B cell (primary cell): ENCODE results near the gene WEE2. TPM values are rescaled to one million over a fixed set of nuclear protein-coding genes. Genes with fewer than 3 reads are reported as not detected.

Experiments
- ATAC-seq: fragments of 200-7000 bp; cut with Tn5 transposase; one replicate; pipeline ENCODE4 v1.10.0; 2021; ENCODE audit warnings: low read depth, mild to moderate bottlenecking, moderate number of reproducible peaks, moderate library complexity
- CTCF ChIA-PET: fragments of 350-600 bp; sonication (Branson Sonifier 250); formaldehyde crosslinking; loops from one replicate; lab custom pipeline; 2021; ENCODE audit warnings: antibody characterized with exemption, inconsistent platforms; lab: Charles Lee
- POLR2A ChIA-PET: fragments of 350-600 bp; sonication (Branson Sonifier 250); formaldehyde crosslinking; loops from one replicate; lab custom pipeline; 2021; ENCODE audit warnings: antibody characterized with exemption; lab: Charles Lee
- DNase-seq: peaks from one replicate; pipeline ENCODE4 v3.0.0; 2013
- H2AFZ ChIP-seq: 2 replicates; pipeline ENCODE4 v1.6.1; 2012; ENCODE audit warnings: mild to moderate bottlenecking, low read depth, low read length; ENCODE audit not compliant: insufficient read depth, poor library complexity, severe bottlenecking
- H3K27ac ChIP-seq, 2 donors: 1 replicate in 1 of 2; 2 replicates in 1 of 2; pipeline ENCODE4 v1.5.1; 2012 to 2013; ENCODE audit warnings: low read length in 2 of 2, mild to moderate bottlenecking in 2 of 2, moderate library complexity in 1 of 2
- H3K27me3 ChIP-seq, 4 experiments: fragments of 200-600 bp in 1 of 4; sonication (generic) in 1 of 4; replicated peaks in 1 of 4; 1 replicate in 2 of 4; 2 replicates in 2 of 4; pipeline versions ENCODE4 v1.6.1 to v1.7.0; 2013 to 2016; ENCODE audit warnings: low read length in 3 of 4, mild to moderate bottlenecking in 2 of 4, mixed read lengths in 1 of 4, moderate library complexity in 1 of 4; ENCODE audit not compliant: insufficient read depth in 4 of 4, control insufficient read depth in 3 of 4; ENCODE audit errors: control extremely low read depth in 1 of 4
- H3K36me3 ChIP-seq, 2 experiments: replicated peaks in 1 of 2; 1 replicate in 1 of 2; 2 replicates in 1 of 2; pipeline versions ENCODE4 v1.6.1 to v1.7.1; 2013; ENCODE audit warnings: low read length in 1 of 2; ENCODE audit not compliant: insufficient read depth in 2 of 2, control insufficient read depth in 1 of 2; ENCODE audit errors: control extremely low read depth in 1 of 2, extremely low read depth in 1 of 2
- H3K4me1 ChIP-seq, 2 donors: fragments of 200-600 bp in 1 of 2; sonication (generic) in 1 of 2; 1 replicate in 1 of 2; 2 replicates in 1 of 2; pipeline versions ENCODE4 v1.5.1 to v1.6.1; 2013 to 2017; ENCODE audit warnings: low read length in 2 of 2; ENCODE audit not compliant: control insufficient read depth in 2 of 2, insufficient read depth in 2 of 2
- H3K4me2 ChIP-seq: replicated peaks from 2 replicates; pipeline ENCODE3; 2012; ENCODE audit warnings: mild to moderate bottlenecking, low read depth, low read length; ENCODE audit not compliant: poor library complexity, severe bottlenecking
- H3K4me3 ChIP-seq, 5 experiments: fragments of 200-600 bp in 1 of 5; sonication (generic) in 1 of 5; 1 replicate in 3 of 5; 2 replicates in 2 of 5; pipeline versions ENCODE4 v1.5.1 to v1.7.0; 2011 to 2016; ENCODE audit warnings: low read length in 4 of 5, mild to moderate bottlenecking in 4 of 5, low read depth in 2 of 5, control low read depth in 1 of 5, moderate library complexity in 1 of 5; ENCODE audit not compliant: insufficient read depth in 1 of 5; ENCODE audit errors: control extremely low read depth in 1 of 5, extremely low read depth in 1 of 5
- H3K79me2 ChIP-seq: fragments of 200-600 bp; sonication (generic); one replicate; pipeline ENCODE4 v1.6.0; 2016; ENCODE audit warnings: low read length; ENCODE audit not compliant: control insufficient read depth, insufficient read depth
- H3K9ac ChIP-seq: fragments of 200-600 bp; sonication (generic); 2 replicates; pipeline ENCODE4 v1.6.1; 2017; ENCODE audit warnings: mild to moderate bottlenecking, low read length, moderate library complexity
- H3K9me3 ChIP-seq, 3 donors: one replicate each; pipeline versions ENCODE4 v1.6.1 to v1.7.1; 2013; ENCODE audit warnings: low read length in 2 of 3; ENCODE audit not compliant: control insufficient read depth in 2 of 3, insufficient read depth in 1 of 3; ENCODE audit errors: control extremely low read depth in 1 of 3
- H4K20me1 ChIP-seq: 2 replicates; pipeline ENCODE4 v1.6.0; 2012; ENCODE audit warnings: mild to moderate bottlenecking, low read length; ENCODE audit not compliant: insufficient read depth, control insufficient read depth, poor library complexity, severe bottlenecking
- H3K27ac Mint-ChIP-seq: one replicate; pipeline ENCODE4 v1.8.0; 2021; ENCODE audit warnings: mixed read lengths
- H3K27me3 Mint-ChIP-seq: one replicate; pipeline ENCODE4 v1.8.0; 2021; ENCODE audit warnings: mixed read lengths
- H3K4me1 Mint-ChIP-seq: one replicate; pipeline ENCODE4 v1.8.0; 2021; ENCODE audit warnings: mixed read lengths
- H3K4me3 Mint-ChIP-seq: one replicate; pipeline ENCODE4 v1.8.0; 2021; ENCODE audit warnings: mixed read lengths
- H3K9me3 Mint-ChIP-seq: one replicate; pipeline ENCODE4 v1.8.0; 2022; ENCODE audit warnings: mixed read lengths; ENCODE audit not compliant: insufficient read depth
- CTCF ChIP-seq: fragments of 200-600 bp; IDR thresholded peaks from one replicate; pipeline ENCODE4 v1.8.0; 2022; ENCODE audit warnings: antibody characterized with exemption, mild to moderate bottlenecking
- EZH2 ChIP-seq: IDR thresholded peaks from 2 replicates; pipeline ENCODE4 v1.6.1; 2012; ENCODE audit warnings: borderline replicate concordance, low read depth, mild to moderate bottlenecking, moderate library complexity, low read length; ENCODE audit not compliant: insufficient read depth, poor library complexity, severe bottlenecking
- WGBS: methylation state at CpG from one replicate; pipeline ENCODE4 v1.1.5; 2013; ENCODE audit warnings: missing lambda C conversion rate; ENCODE audit not compliant: insufficient coverage; 5-methylcytosine and 5-hydroxymethylcytosine counted together
- intact Hi-C: fragments of 100-400 bp; cut with micrococcal nuclease; formaldehyde crosslinking; loops from one replicate; pipeline ENCODE4 v1.10.0; 2022
- polyA plus RNA-seq: library from polyadenylated mRNA; depleted of rRNA; stranded (reverse); fragments of >200 nt; gene quantifications from 2 replicates; pipeline ENCODE4 v1.2.3, GENCODE V29; 2012
- total RNA-seq, 2 donors: library from RNA; stranded (reverse); fragments of 120-200 nt in 1 of 2; gene quantifications; 1 replicate in 1 of 2; 2 replicates in 1 of 2; pipeline versions ENCODE4 v1.2.3 to v1.2.4, GENCODE V29; 2013 to 2022

WEE2 gene
- total and polyA plus RNA-seq, 2 donors (not counting 1 experiment from before 2014, with no cell fraction given): not detected

GRCh38 chr7:141722529-141722928 lies 14.4 kb downstream of the WEE2 start:
- Mint-ChIP-seq H3K4me3 (no peak overlapping the region), H3K9me3 (no peaks in the 10 kb centered on the region), H3K27ac (no peak overlapping the region), H3K4me1 (no peaks in the 10 kb centered on the region), H3K27me3 (no peaks in the 10 kb centered on the region)
- H3K79me2 ChIP-seq: no peaks in the 10 kb centered on the region
- no peak overlapping the region for H2AFZ ChIP-seq
- H3K9ac ChIP-seq: no peak overlapping the region
- ChIA-PET POLR2A (no interaction called here), CTCF (no interaction called here)
- H3K4me1 ChIP-seq: no peaks in the 10 kb centered on the region
- no peak for DNase-seq
- H3K36me3 ChIP-seq: no peaks in the 10 kb centered on the region
- no peak for ATAC-seq
- H3K27me3 ChIP-seq: no peaks in the 10 kb centered on the region
- no peaks in the 10 kb centered on the region for H4K20me1 ChIP-seq
- TF ChIP-seq CTCF (no peak), EZH2 (no peak)
- H3K27ac ChIP-seq: no peak overlapping the region
- no peak overlapping the region for H3K4me3 ChIP-seq
- no peaks in the 10 kb centered on the region for H3K9me3 ChIP-seq
- H3K4me2 ChIP-seq: no peak overlapping the region
- no CpG with 5 or more reads among the region's 2 CpGs for WGBS
- intact Hi-C loops: no loop called here

GRCh38 chr7:141729020-141729419 lies 20.9 kb downstream of the WEE2 start:
- H2AFZ ChIP-seq: no peak overlapping the region
- no peaks in the 10 kb centered on the region for H3K27me3 ChIP-seq
- TF ChIP-seq CTCF (no peak), EZH2 (no peak)
- ATAC-seq (no peak), DNase-seq (no peak)
- Mint-ChIP-seq H3K4me3 (no peak overlapping the region), H3K27me3 (no peaks in the 10 kb centered on the region), H3K4me1 (no peaks in the 10 kb centered on the region), H3K27ac (no peak overlapping the region), H3K9me3 (no peaks in the 10 kb centered on the region)
- no peak overlapping the region for H3K4me3 ChIP-seq
- 83% methylated on average over 1 of the region's 1 CpG for WGBS
- intact Hi-C loops: no loop called here
- H3K27ac ChIP-seq: no peak overlapping the region
- H3K4me1 ChIP-seq: no peaks in the 10 kb centered on the region
- no peaks in the 10 kb centered on the region for H3K9me3 ChIP-seq
- no peaks in the 10 kb centered on the region for H3K36me3 ChIP-seq
- H4K20me1 ChIP-seq: no peaks in the 10 kb centered on the region
- ChIA-PET POLR2A (no interaction called here), CTCF (interaction anchor here (1.2 kb wide), 1 partner anchor 33 kb away, joined by 3 read pairs; no protein-coding TSS in a partner anchor)
- no peak overlapping the region for H3K9ac ChIP-seq
- no peak overlapping the region for H3K4me2 ChIP-seq
- no peaks in the 10 kb centered on the region for H3K79me2 ChIP-seq
